CD4-positive, CD25-positive, alpha-beta regulatory T cell (primary cell): ENCODE measurements around the gene HEATR1. TPM values are rescaled to one million over a fixed set of nuclear protein-coding genes. Genes with fewer than 3 reads are reported as not detected.

Experiments
- ATAC-seq, 2 donors: fragments of 150-1000 bp; cut with Tn5 transposase; one replicate each; pipeline ENCODE4 v1.10.0; 2021; ENCODE audit warnings: low read depth in 2 of 2, moderate number of reproducible peaks in 2 of 2, moderate library complexity in 1 of 2
- DNase-seq, 3 donors: peaks; one replicate each; pipeline versions ENCODE4 v3.0.0 to v3.0.0-alpha.2; 2012 to 2022; ENCODE audit warnings: mixed read lengths in 1 of 3
- H3K27ac ChIP-seq: one replicate; pipeline ENCODE4 v1.7.0; 2013; ENCODE audit warnings: mild to moderate bottlenecking, low read length; ENCODE audit not compliant: insufficient read depth, poor library complexity, severe bottlenecking
- H3K27me3 ChIP-seq: one replicate; pipeline ENCODE4 v1.7.0; 2013; ENCODE audit warnings: low read length; ENCODE audit not compliant: control insufficient read depth, insufficient read depth
- H3K36me3 ChIP-seq: one replicate; pipeline ENCODE4 v1.7.0; 2013; ENCODE audit warnings: mild to moderate bottlenecking, low read length, moderate library complexity; ENCODE audit not compliant: control insufficient read depth, insufficient read depth
- H3K4me1 ChIP-seq: 2 replicates; pipeline ENCODE4 v1.7.0; 2013; ENCODE audit warnings: mild to moderate bottlenecking, low read length; ENCODE audit not compliant: insufficient read depth, control insufficient read depth, poor library complexity, severe bottlenecking
- H3K4me3 ChIP-seq: one replicate; pipeline ENCODE4 v1.7.0; 2013; ENCODE audit warnings: low read depth, mild to moderate bottlenecking, low read length, moderate library complexity
- H3K9me3 ChIP-seq, 2 experiments: 1 replicate in 1 of 2; 2 replicates in 1 of 2; pipeline ENCODE4 v1.7.0; 2013; ENCODE audit warnings: low read length in 2 of 2, mild to moderate bottlenecking in 1 of 2, moderate library complexity in 1 of 2; ENCODE audit not compliant: control insufficient read depth in 2 of 2
- H3K27ac Mint-ChIP-seq, 3 donors: one replicate each; pipeline ENCODE4 v1.8.0; 2020 to 2022; ENCODE audit warnings: mild to moderate bottlenecking in 3 of 3, mixed read lengths in 3 of 3, moderate library complexity in 2 of 3
- H3K27me3 Mint-ChIP-seq: one replicate; pipeline ENCODE4 v1.8.0; 2022; ENCODE audit warnings: mild to moderate bottlenecking, mixed read lengths
- H3K36me3 Mint-ChIP-seq: one replicate; pipeline ENCODE4 v1.8.0; 2020; ENCODE audit warnings: mixed read lengths
- H3K4me1 Mint-ChIP-seq, 4 donors: one replicate each; pipeline ENCODE4 v1.8.0; 2020 to 2022; ENCODE audit warnings: mixed read lengths in 4 of 4, mild to moderate bottlenecking in 1 of 4
- H3K4me3 Mint-ChIP-seq, 4 donors: one replicate each; pipeline ENCODE4 v1.8.0; 2020 to 2022; ENCODE audit warnings: mild to moderate bottlenecking in 4 of 4, mixed read lengths in 4 of 4, moderate library complexity in 3 of 4
- H3K9me3 Mint-ChIP-seq, 7 donors: one replicate each; pipeline ENCODE4 v1.8.0; 2020 to 2022; ENCODE audit warnings: mixed read lengths in 7 of 7, mild to moderate bottlenecking in 3 of 7, moderate library complexity in 2 of 7
- polyA plus RNA-seq, 4 donors: library from polyadenylated mRNA; unstranded; fragments of 300-500 nt; fragmentation: Illumina TruSeq; gene quantifications; one replicate each; pipeline ENCODE4 v1.2.3, GENCODE V29; 2021
- total RNA-seq: library from RNA; stranded (reverse); gene quantifications from one replicate; pipeline ENCODE4 v1.2.3, GENCODE V29; 2022

The HEATR1 gene
- total and polyA plus RNA-seq, 5 donors from 2014 or later = 10.2 to 54.2 (median 13.5) TPM

GRCh38 chr1:236548452-236548851 lies 55.9 kb downstream of the HEATR1 start:
- DNase-seq = no peak
- H3K36me3 ChIP-seq = peaks cover 97% of the 10 kb centered on the region
- no peak overlapping the region for H3K4me3 ChIP-seq
- Mint-ChIP-seq H3K27me3 (no peaks in the 10 kb centered on the region), H3K4me1 (peaks cover 11 to 33% (median 25%) of the 10 kb centered on the region in 4 donors), H3K9me3 (peaks cover 0 to 1% (median 0%) of the 10 kb centered on the region in 7 donors), H3K4me3 (no peak overlapping the region), H3K36me3 (peaks cover 68% of the 10 kb centered on the region), H3K27ac (peak overlapping the region; percentile 11 to 85 (median 55))
- H3K27me3 ChIP-seq = no peaks in the 10 kb centered on the region
- H3K4me1 ChIP-seq = peaks cover 20% of the 10 kb centered on the region
- H3K27ac ChIP-seq = no peak overlapping the region
- no peaks in the 10 kb centered on the region for H3K9me3 ChIP-seq
- no peak for ATAC-seq

DNA sequence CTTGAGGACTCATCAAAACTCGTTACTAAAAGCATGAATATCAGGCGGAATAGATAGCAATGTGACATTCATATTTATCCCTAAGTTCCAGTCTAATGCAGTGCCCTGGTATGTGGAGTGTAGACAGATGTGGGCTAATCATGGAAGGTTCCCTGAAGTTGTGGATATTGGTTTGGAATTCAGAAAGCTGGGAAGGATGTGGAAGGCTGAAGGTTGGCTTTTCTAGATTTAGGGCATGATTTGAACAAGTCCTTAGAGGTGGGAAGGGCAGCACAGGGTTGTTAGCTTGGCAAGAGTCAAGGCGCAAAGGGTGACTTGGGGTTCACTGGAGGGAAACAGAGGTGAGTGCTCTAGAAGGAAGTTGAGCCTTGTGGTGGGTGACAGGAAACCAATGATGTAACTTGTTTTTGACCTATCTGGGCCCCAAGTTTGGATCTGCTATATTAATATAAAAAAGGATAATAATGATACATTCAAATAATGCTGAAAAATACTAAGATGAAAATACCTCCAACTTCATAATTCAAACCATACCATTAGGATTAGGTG lies 58.6 kb downstream of the HEATR1 start:
- DNase-seq (peak in 1 of 3 donors; percentile 59), ATAC-seq (peak; percentile 67 to 85)
- H3K27me3 Mint-ChIP-seq = no peaks in the 10 kb centered on the region
- peaks cover 11 to 31% (median 24%) of the 10 kb centered on the region in 4 donors for H3K4me1 Mint-ChIP-seq
- Histone ChIP-seq H3K9me3 (no peaks in the 10 kb centered on the region), H3K27ac (peak overlapping the region; percentile 56), H3K4me3 (peak overlapping the region; percentile 38), H3K27me3 (no peaks in the 10 kb centered on the region), H3K4me1 (peaks cover 20% of the 10 kb centered on the region), H3K36me3 (peaks cover 97% of the 10 kb centered on the region)
- H3K27ac Mint-ChIP-seq = peak overlapping the region; percentile 85 to 91 (median 88)
- peaks cover 63% of the 10 kb centered on the region for H3K36me3 Mint-ChIP-seq
- peak overlapping the region; percentile 29 to 51 (median 42) for H3K4me3 Mint-ChIP-seq
- H3K9me3 Mint-ChIP-seq = no peaks in the 10 kb centered on the region

GRCh38 chr1:236543065-236543669 lies 61.1 kb downstream of the HEATR1 start:
- DNase-seq (no peak), ATAC-seq (no peak)
- Histone ChIP-seq H3K4me3 (no peak overlapping the region), H3K27me3 (no peaks in the 10 kb centered on the region), H3K27ac (no peak overlapping the region), H3K36me3 (peaks cover 97% of the 10 kb centered on the region), H3K4me1 (peaks cover 20% of the 10 kb centered on the region), H3K9me3 (no peaks in the 10 kb centered on the region)
- Mint-ChIP-seq H3K9me3 (no peaks in the 10 kb centered on the region), H3K4me3 (no peak overlapping the region), H3K27ac (peak overlapping the region in 2 of 3 donors; percentile 4 to 85), H3K4me1 (peaks cover 16 to 41% (median 26%) of the 10 kb centered on the region in 4 donors), H3K27me3 (no peaks in the 10 kb centered on the region), H3K36me3 (peaks cover 69% of the 10 kb centered on the region)

GRCh38 chr1:236541710-236542109 lies 62.6 kb downstream of the HEATR1 start:
- peaks cover 60% of the 10 kb centered on the region for H3K36me3 Mint-ChIP-seq
- Histone ChIP-seq H3K27ac (no peak overlapping the region), H3K9me3 (no peaks in the 10 kb centered on the region), H3K36me3 (peaks cover 91% of the 10 kb centered on the region), H3K4me1 (peaks cover 20% of the 10 kb centered on the region), H3K27me3 (no peaks in the 10 kb centered on the region), H3K4me3 (no peak overlapping the region)
- H3K27me3 Mint-ChIP-seq = no peaks in the 10 kb centered on the region
- no peak overlapping the region for H3K4me3 Mint-ChIP-seq
- no peaks in the 10 kb centered on the region for H3K9me3 Mint-ChIP-seq
- no peak for DNase-seq
- H3K4me1 Mint-ChIP-seq = peaks cover 16 to 42% (median 23%) of the 10 kb centered on the region in 4 donors
- peak overlapping the region in 1 of 3 donors; percentile 71 for H3K27ac Mint-ChIP-seq
- no peak for ATAC-seq

GRCh38 chr1:236540813-236541465 lies 63.4 kb downstream of the HEATR1 start:
- Histone ChIP-seq H3K27ac (no peak overlapping the region), H3K4me1 (peaks cover 12% of the 10 kb centered on the region), H3K36me3 (peaks cover 92% of the 10 kb centered on the region), H3K27me3 (no peaks in the 10 kb centered on the region), H3K9me3 (no peaks in the 10 kb centered on the region), H3K4me3 (no peak overlapping the region)
- Mint-ChIP-seq H3K36me3 (peaks cover 58% of the 10 kb centered on the region), H3K27me3 (no peaks in the 10 kb centered on the region), H3K4me3 (no peak overlapping the region), H3K4me1 (peaks cover 10 to 40% (median 21%) of the 10 kb centered on the region in 4 donors), H3K27ac (peak overlapping the region in 1 of 3 donors; percentile 78), H3K9me3 (no peaks in the 10 kb centered on the region)
- DNase-seq (no peak), ATAC-seq (no peak)

DNA sequence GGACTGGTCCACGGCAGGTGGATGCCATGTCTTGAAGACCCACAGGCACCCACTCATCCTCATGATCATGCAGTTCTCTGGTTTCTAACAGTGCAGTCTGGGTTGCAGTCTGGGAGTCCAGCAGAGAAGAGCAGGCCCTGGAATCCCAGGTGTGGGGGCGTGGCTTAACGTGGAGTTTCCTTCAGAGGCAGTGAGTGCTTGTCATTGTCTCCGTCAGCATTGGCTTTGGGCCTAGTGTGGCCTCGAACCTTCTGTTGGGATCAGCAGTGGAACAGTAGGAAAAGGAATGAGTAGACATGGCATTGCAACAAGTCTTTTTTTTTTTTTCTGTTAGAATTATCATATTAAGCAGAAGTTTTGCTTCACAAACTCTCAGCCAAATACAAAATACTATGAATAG lies 67.8 kb downstream of the HEATR1 start:
- H3K4me3 Mint-ChIP-seq = no peak overlapping the region
- no peaks in the 10 kb centered on the region for H3K9me3 Mint-ChIP-seq
- no peak for ATAC-seq
- peaks cover 21 to 51% (median 36%) of the 10 kb centered on the region in 4 donors for H3K4me1 Mint-ChIP-seq
- H3K4me3 ChIP-seq = no peak overlapping the region
- H3K9me3 ChIP-seq = no peaks in the 10 kb centered on the region
- no peak for DNase-seq
- no peaks in the 10 kb centered on the region for H3K27me3 Mint-ChIP-seq
- no peak overlapping the region for H3K27ac ChIP-seq
- no peaks in the 10 kb centered on the region for H3K27me3 ChIP-seq
- H3K4me1 ChIP-seq = peaks cover 31% of the 10 kb centered on the region
- peaks cover 62% of the 10 kb centered on the region for H3K36me3 ChIP-seq
- H3K36me3 Mint-ChIP-seq = peaks cover 44% of the 10 kb centered on the region
- peak overlapping the region in 2 of 3 donors; percentile 75 to 87 for H3K27ac Mint-ChIP-seq

DNA sequence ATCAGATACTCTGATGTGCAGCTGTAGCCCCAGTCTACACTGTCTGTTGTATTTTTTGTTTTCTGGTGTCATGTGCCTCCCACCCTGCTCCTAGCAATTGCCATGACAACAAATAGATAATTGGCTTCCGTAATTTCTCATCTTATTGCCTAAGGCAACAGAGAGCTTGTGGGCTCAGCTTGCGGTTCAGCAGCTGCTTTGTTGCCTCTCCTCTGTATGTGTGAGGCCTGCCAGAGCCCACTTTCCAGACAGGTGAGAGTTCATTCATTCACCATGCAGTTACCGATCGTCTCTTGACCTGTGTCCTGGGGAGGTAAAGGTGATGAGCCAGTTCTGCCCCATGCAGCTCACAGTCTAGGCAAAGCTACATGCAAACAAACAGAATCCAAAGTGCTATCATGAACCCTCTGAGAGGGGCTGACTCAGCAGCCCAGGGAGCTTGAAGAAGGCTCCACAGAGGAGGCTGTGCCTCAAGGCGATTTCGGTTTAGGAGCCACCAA lies 68.6 kb downstream of the HEATR1 start:
- Mint-ChIP-seq H3K9me3 (no peaks in the 10 kb centered on the region), H3K27me3 (no peaks in the 10 kb centered on the region), H3K27ac (peak overlapping the region in 2 of 3 donors; percentile 65 to 75), H3K4me1 (peaks cover 27 to 56% (median 41%) of the 10 kb centered on the region in 4 donors), H3K36me3 (peaks cover 46% of the 10 kb centered on the region), H3K4me3 (peak overlapping the region in 1 of 4 donors; percentile 44)
- H3K4me1 ChIP-seq = peaks cover 33% of the 10 kb centered on the region
- no peak overlapping the region for H3K4me3 ChIP-seq
- H3K36me3 ChIP-seq = peaks cover 58% of the 10 kb centered on the region
- H3K27ac ChIP-seq = no peak overlapping the region
- ATAC-seq (no peak), DNase-seq (no peak)
- no peaks in the 10 kb centered on the region for H3K27me3 ChIP-seq
- no peaks in the 10 kb centered on the region for H3K9me3 ChIP-seq
